ENCODE measurements around the gene PRELP.
"Not testable (repeated sequence)": the region's sequence is repeated elsewhere in the genome, so short reads cannot be mapped to it uniquely, and the experiment has no call there.

The PRELP gene

GRCh38 chr1:203509135-203509534, 33.5 kb downstream of the PRELP start:
- no peak for DNase-seq

GRCh38 chr1:203511513-203511912, 35.9 kb downstream of the PRELP start:
- no peak for DNase-seq

GRCh38 chr1:203511930-203512329, 36.3 kb downstream of the PRELP start:
- no peak for DNase-seq

GRCh38 chr1:203512517-203512847, 36.9 kb downstream of the PRELP start:
- DNase-seq = no peak

- peak; percentile 70 for DNase-seq
Observed at GRCh38 chr1:203512848-203513584, 37.4 kb downstream of the PRELP start.

GRCh38 chr1:203513585-203514031, 38.0 kb downstream of the PRELP start:
- no peak for DNase-seq

- DNase-seq = no peak
Observed at GRCh38 chr1:203516184-203516583, 40.6 kb downstream of the PRELP start.

GRCh38 chr1:203516906-203517305, 41.3 kb downstream of the PRELP start:
- no peak for DNase-seq

- no peak for DNase-seq
Observed at GRCh38 chr1:203517426-203518110, 42.0 kb downstream of the PRELP start.

GRCh38 chr1:203518139-203518538, 42.5 kb downstream of the PRELP start:
- DNase-seq = not testable (repeated sequence)

GRCh38 chr1:203518541-203518940, 42.9 kb downstream of the PRELP start:
- no peak for DNase-seq

- DNase-seq = no peak
Observed at GRCh38 chr1:203519053-203519840, 43.6 kb downstream of the PRELP start.

- DNase-seq = no peak
Observed at GRCh38 chr1:203519896-203520295, 44.3 kb downstream of the PRELP start.

GRCh38 chr1:203520315-203520714, 44.7 kb downstream of the PRELP start:
- no peak for DNase-seq

- no peak for DNase-seq
Observed at GRCh38 chr1:203521074-203521794, 45.6 kb downstream of the PRELP start.

- no peak for DNase-seq
Observed at GRCh38 chr1:203521812-203522211, 46.2 kb downstream of the PRELP start.

- no peak for DNase-seq
Observed at GRCh38 chr1:203522237-203522636, 46.6 kb downstream of the PRELP start.

- no peak for DNase-seq
Observed at GRCh38 chr1:203523667-203524066, 48.1 kb downstream of the PRELP start.

GRCh38 chr1:203524152-203524551, 48.5 kb downstream of the PRELP start:
- no peak for DNase-seq

- DNase-seq = no peak
Observed at GRCh38 chr1:203524824-203525223, 49.2 kb downstream of the PRELP start.

GRCh38 chr1:203525685-203526084, 50.1 kb downstream of the PRELP start:
- no peak for DNase-seq

GRCh38 chr1:203526130-203526529, 50.5 kb downstream of the PRELP start:
- DNase-seq = no peak

GRCh38 chr1:203526572-203526971, 51.0 kb downstream of the PRELP start:
- no peak for DNase-seq
